Activated T-cell treated with anti-CD3 and anti-CD28 coated beads for 1 hour (primary cell): Measurements from ENCODE around the gene FAM151A.
A peak's percentile ranks its signal among the peaks of the same experiment; 100 is the strongest.
"Not testable (repeated sequence)": the region's sequence is repeated elsewhere in the genome, so short reads cannot be mapped to it uniquely, and the experiment has no call there.

ENCODE experiments used
- DNase-seq: peaks from one replicate; pipeline ENCODE4 v3.0.0-alpha.2; 2020; ENCODE audit warnings: low read depth

FAM151A gene

DNA sequence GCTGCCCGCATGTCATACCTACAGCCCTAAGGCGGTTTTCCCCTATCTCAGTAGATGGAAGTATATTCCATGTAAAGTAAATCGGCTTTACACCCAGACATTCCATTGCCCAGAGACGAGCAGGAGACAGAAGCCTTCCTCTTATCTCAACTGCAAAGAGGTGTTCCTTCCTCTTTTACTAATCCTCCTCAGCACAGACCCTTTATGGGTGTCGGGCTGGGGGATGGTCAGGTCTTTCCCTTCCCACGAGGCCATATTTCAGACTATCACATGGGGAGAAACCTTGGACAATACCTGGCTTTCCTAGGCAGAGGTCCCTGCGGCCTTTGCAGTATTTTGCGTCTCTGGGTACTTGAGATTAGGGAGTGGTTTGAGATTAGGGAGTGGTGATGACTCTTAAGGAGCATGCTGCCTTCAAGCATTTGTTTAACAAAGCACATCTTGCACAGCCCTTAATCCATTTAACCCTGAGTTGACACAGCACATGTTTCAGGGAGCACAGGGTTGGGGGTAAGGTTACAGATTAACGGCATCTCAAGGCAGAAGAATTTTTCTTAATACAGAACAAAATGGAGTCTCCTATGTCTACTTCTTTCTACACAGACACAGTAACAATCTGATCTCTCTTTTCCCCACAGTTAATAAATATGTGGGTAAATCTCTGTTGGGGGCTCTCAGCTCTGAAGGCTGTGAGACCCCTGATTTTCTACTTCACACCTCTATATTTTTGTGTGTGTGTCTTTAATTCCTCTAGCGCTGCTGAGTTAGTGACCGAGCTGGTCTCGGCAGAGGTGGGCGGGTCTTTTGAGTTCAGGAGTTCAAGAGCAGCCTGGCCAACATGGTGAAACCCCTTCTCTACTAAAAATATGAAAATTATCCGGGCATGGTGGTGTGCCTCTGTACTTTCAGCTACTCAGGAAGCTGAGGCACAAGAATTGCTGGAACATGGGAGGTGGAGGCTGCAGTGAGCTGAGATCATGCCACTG, 13.4 kb upstream of the FAM151A start:
- not testable (repeated sequence) for DNase-seq

DNA sequence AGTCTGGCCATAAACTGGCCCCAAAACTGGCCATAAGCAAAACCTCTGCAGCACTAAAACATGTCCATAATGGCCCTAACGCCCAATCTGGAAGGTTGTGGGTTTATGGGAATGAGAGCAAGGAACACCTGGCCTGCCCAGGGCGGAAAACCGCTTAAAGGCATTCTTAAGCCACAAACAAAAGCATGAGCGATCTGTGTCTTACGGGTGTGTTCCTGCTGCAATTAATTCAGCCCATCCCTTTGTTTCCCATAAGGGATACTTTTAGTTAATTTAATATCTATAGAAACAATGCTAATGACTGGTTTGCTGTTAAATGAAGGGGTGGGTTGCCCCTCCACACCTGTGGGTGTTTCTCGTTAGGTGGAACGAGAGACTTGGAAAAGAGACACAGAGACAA, 12.5 kb upstream of the FAM151A start:
- not testable (repeated sequence) for DNase-seq

DNA sequence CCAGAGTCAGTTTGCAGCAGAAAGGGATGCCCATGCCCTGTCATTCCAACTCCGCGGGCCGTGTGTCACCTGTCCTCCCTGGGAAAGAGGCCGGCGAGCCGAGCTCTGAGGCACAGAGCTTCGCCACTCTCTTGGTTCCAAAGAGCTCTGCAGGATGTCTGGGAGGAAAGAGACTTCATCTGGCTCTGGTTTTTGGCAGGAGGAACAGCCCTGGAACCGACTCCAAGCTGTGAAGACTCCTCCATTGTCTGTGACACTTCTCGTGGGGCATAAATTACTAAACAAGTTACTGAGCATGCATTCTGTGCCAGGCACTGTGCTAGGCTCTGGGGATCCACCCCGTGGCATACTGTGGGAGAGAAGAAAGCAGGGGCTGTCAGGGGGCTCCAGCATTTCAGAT, 3.9 kb upstream of the FAM151A start:
- DNase-seq, result no peak

DNA sequence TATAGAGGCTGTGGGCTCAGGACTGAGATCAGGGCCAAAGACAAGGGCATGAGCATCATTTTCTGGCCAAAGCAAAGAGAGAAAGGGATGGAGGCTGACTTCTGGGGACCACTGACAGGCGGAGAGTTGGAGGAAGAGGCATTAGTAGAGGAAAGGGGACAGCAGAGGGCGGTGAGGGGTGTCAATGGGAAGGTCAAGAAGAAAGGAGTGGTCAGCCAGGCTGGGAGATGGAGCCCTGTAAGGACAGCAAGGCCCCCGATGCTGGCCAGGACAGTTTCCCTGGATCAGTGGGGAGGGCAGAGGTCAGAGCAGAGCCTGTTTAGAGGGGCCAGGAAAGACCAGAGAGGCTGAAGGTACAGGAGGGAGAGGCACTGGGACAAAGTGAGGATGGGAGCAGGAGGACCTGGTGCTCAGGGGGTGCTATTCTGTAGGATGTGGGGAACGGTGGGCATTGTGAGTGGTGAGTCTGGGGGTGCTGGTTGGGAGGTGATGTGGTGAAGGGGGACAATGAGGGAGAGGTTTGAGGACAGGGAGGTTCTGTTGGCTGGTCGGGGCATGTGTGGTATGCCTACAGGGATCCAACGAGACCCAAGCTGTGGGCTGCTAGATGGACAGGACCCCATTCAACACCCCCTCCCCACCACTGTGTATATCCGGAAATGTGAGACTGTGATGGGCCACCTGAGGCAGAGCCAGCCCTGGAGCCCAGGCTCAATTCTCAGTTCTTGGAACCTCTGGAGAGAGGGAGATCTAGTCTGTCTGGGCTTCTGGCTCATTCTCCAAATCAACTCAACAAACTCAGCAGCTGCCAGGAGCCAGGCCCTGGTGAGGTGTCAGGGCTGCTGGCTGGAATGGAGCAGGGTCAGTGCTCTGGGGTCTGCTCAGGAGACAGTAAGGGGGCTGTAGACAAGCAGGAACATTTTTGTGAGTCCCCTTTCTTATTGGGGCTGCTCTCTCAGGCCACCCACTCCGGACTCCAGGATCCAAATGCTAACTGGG, 1.4 kb upstream of the FAM151A start:
- no peak for DNase-seq

DNA sequence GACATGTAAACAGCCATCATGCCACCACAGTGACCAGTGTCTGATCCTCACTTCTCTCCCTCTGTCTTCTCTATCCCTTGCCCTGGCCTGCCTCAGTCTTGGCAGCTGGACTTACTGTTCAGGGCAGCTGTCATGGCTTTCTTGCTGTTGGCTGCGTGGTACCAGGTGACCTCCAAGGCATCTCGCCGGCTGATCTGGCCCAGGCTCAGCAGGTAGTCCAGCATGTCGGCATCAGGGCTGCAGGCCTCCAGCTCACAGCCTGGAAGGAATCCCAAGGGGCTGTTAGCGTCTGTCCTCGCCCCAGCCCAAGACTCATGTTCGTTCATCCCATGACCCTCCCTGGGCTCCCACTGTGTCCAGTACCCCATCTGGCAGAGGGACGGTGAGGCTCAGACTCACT, 3.6 kb downstream of the FAM151A start:
- DNase-seq, result no peak

DNA sequence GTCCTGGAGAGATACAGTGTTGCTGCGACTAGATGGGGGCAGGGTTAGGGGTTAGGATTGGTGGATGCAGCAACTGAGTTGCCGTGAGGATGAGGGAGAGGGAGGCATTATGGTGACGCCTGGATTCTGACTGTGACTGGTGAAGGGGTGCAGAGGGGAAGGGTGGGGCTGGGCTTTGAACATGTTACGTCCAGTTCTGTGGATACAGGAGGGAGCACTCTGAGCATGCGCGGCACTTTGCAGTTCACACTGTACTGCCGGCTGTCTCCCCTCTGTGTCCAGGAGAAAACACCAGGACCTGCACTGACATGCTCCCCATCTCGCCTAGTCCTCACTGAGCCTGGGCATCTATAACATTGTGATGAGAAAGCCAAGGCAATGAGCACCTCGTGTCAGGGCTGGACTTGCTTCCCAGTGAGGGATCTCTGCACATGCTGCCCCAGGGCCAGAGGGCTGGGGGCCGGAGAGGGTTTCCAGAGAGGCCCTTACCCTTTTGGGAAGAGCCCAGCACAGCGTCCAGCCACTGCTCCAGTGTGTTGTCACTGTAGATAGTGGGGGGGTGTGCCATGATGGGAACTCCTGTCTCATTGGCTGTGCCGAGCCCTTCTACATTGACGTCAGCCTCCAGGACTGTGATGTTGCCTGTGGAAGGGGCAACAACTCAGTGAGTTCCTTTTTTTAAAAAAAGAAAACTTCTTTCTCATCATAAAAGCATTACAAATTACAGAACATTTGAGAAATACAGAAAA, 7.6 kb downstream of the FAM151A start:
- DNase-seq, result no peak

DNA sequence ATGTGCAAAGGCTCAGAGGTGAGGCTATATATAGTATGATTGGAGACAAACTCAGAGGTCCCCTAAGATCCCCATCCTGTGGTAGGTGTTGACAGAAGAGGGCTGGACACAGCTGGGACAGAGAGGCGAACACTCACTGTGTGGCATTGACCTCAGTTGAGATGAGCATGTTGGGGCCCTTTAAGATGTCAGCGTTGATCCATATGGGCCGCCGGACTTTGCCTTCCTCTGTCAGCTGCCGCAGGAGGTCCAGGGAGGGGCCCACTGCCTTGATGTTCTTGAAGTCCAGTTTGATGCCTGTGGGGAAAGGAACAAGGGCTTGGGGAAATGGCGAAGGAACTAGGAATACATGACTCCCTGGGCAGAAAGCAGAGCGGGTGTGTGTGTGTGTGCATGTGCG, 8.8 kb downstream of the FAM151A start:
- no peak for DNase-seq

DNA sequence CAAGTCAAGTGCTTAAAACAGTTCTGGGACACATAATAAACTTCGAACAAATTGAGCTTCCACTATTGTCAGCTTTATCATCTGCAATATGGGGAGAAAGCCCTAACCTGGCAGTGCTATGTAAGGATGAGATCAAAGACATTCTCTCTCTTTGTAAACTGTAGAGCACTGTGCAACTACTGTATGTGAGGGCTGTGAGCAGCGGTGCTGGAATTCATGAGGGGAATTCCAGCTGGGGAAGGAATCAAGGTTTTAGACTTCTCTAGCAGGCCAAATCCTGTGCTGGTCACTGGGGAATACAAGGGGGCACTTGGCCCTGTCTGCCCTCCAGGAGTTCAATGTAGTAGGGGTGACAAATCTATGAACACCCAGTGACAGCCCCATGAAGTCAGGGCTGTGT, 9.3 kb downstream of the FAM151A start:
- no peak for DNase-seq

DNA sequence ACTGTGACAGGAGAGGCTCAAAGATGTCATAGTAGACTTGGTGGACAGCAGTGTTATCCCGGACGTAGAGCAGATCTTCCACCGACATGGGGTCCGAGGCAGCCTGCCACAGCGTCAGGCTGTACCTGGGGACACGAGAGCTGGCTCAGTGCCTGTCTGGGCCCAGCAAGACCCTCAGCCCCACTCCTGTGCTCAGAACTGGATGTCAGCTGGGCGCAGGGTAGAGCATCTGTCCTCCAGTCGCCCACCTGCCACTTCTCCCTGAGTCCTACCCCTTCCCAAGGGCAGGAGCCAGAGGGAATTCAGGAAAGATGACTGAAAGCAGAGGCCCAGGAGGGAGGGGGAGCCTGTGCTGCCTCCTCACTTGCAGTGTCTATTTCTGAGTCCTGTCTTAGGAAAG, 11.7 kb downstream of the FAM151A start:
- DNase-seq, result no peak

DNA sequence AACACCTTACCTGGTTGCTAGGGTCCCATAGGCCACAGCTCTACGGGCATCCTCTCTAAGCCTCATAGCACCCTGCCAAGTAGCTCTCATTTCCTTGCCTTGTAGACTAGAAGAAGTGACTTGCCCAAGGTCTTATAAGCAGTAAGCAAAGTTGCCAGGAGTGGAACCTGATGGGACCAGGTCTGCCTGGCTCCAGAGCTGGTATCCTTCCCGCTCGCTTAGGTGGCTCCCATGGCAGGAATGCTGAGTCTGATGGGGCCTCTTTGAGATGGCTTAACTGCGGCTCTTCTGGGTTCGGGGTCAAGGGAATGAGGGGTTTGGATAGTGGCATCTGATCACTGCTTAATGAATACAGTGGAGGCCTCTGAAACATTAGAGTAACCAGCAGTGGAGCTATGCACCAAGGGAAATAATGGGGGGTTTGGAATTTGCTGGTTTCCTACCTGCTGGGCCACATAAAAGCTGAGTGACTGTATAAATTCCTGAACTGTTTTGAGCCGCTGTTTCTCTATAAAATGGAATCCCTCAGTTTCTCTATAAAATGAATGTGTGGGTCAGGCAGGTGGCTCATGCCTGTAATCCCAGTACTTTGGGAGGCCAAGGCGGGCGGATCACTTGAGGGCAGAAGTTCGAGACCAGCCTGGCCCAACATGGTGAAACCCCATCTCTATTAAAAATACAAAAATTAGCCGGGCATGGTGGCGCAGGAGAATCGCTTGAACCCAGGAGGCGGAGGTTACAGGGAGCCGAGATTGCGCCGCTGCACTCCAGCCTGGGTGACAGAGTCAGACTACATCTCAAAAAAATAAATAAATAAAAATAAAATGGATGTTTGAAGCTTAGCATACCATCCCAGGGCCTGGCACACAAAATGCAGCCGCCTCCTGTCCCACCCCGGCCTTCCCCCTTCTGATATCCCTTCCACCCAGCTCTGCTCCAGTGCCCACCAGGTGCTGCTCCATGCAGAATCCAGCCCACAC, 12.4 kb downstream of the FAM151A start:
- no peak for DNase-seq

DNA sequence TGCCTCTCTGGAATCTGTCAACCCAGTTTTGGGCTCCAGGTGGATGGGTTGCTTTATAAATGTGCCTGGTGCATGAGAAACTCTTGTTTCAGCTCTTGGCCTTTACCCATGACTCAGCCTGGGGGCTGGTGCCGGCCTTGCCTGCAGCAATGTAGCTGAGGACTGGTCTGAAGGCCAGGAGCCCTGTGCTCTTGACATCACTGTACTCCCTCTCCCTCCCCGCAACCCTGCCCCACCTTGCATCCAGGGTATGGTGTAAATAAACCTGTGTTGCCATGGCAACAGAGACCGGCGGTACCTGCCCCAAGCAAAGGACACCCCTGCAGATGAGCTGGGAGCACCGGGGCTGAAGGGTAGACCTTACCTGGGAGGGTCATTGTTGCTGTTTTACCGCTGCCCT, 13.3 kb downstream of the FAM151A start:
- no peak for DNase-seq

DNA sequence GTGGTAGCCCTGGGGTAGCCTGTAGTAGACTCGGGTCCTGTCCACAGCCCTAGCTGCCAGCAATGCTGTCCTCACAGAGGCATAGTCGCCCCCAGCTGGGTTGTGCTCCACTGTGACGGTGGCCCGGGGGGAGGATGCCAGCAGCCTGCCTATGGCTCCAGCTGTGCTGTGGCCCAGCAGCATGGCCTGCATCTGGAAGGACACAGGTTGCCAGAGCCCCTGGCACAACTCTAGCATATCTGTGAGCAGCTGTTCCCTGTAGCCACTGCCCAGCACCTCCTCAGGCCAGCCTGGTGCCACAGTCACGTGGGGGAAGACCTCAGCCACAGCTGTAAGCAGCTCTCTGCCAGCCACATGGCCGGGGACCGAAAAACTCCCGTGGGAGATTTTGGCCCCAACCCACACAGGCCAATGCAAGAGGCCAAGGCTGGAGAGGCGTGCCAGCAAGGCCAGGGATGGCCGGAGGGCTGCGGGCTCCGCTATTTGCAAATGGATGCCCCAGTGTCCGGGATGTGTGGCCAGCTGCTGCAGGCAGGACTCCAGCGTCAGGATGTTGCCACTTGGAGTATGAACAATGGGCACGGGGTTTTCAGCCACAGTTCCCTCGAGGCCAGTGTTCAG, 13.9 kb downstream of the FAM151A start:
- DNase-seq, result no peak

DNA sequence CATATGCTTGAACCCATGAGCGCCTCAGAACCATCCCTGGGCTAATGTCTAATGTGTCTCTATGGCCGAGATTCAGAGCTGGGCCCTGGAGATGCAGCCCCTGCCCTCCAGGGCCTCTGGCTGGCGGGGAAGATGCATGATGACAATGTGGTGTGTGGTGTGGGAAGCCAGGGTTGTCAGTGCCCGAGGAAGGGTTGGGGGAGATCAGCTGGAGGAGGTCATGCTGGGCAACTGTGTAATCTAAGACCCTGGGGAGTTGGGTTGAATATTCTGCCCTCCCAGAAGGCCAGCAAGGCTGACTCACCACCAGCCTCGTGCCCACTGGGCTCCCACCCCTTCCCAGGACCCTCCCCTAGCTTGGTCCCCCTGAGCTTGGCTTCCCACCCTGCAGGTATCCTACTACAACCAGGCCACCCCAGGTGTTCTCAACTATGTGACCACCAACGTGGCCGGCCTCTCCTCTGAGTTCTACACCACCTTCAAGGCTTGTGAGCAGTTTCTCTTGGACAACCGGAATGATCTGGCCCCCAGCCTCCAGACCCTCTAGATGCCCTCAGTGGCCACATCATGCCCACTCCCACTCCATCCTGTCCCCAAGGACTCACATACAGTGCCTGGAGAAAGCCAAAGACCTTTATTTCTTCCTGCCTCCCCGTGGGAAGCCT, 14.6 kb downstream of the FAM151A start:
- DNase-seq, result no peak

DNA sequence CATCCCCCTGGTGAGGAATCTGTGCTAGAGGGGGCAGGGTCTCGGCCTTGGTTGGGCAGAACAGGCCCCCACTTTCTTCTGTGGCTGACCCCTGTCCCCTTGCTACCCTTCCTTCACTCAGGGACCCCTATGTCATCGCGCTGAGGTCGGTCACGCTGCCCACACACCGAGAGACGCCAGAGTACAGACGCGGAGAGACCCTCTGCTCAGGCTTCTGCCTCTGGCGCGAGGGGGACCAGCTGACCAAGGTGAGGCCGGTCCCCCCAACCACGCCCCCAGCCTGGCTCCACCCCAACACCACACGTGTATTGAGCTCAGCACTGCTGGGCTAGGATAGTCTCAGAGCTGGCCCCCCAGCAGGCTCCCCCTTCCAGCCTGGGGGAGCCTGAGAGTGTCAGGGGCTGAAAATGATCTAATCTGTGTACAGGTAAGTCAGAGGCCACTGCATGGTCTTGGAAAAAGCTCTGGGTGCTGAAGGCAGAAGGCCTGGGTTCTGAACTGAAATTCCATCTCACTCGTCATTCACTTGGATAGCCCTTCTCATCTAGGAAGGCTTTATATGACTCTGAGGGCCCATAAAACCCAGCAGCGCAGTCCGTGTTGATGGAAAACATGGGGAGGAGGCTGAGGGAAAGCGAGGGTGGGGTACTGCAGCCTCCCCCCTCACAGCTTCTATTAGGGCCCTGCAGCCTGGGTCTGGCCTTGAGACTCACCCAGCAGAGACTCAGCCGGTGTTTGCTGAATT, 15.3 kb downstream of the FAM151A start:
- DNase-seq, result no peak

DNA sequence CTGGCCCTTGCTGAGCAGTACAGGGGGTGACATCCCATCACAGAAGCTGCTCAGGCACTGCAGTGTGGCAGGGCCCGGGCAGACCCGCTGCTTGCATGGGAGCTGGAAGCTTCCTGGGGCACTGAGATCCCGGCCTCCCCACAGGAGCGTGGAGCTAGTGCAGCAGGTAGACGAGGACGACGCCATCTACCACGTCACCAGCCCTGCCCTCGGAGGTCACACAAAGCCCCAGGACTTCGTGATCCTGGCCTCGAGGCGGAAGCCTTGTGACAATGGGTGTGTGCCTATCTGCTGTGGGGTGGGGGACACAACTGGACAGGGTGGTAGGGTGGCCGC, 16.4 kb downstream of the FAM151A start:
- no peak for DNase-seq

DNA sequence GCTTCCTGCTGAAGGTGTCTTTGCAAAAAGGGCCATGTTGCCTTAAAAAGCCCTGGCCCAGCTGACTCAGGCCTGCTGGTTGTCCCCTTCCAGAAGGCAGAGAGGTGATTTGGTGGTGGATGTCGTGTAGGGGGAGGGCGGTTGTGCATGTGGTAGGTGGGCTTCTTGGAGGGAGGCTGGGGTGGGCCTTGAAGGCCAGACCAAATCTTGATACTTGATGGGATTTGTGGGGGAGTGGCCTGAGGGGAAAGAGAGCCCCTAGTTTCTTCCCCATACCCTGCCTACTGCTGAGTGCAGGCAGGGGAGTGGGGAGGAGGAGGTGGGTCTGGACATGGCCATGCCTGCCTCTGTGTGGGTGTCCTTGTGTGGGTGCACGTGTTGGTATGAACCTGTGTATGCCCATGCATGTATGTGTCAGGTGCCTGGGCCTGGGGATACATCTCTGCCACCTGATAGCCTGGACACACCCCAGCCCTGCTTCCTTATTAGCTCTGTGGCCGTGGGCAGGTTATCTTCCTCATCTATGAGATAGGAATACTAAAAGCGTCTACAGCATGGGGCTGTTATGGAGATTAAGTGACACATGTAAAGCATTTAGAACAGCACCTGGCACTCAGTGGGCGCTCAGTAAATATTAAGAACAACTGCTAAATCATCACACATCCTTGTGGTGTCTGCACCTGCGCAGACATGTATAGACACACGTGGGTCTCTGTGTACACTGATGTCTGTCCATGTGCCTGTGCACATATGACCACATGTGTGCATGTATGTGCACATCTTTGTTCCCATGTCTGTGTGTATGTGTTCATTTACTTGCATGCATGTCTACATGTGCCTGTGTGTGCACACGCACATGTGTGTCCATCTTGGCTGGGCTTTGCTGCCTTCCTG, 17.0 kb downstream of the FAM151A start:
- DNase-seq, result no peak

DNA sequence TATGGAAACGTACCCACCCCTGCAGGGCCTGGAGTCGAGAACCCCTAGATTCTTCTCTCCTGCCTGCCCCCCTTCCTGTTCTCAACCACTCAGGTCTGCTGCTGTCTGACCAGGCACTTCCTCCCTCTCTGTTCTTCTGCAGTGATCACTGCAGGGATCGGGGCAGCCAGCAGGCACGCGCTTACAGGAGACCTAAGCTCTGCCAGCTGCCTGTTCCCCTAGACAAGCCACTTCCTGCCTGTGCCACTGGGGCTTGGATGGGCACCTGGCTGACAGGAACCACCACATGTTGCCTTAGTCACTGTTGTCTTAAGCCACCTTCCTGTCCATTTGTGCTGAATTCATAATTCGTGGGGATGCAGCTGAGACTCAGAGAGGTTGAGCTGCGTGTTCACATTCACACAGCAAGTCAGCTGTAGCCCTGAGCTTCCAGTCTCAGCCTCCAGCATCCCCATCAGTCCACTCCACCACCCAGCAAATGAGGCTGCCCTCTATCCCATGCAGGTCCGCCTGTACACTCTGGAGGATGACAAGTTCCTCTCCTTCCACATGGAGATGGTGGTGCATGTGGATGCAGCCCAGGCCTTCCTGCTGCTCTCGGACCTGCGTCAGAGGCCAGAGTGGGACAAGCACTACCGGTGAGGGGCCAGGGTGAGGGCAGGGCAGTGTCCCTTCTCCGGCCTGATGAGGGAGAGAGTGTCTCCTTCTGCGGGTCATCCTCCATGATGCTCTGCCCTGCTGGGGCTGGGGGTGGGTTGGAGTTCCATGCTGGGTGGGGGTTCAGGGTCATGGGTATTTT, 18.6 kb downstream of the FAM151A start:
- DNase-seq, result peak; percentile 24
